ENCODE results near the gene OR4D9. TPM values are rescaled to one million over a fixed set of nuclear protein-coding genes. Genes with fewer than 3 reads are reported as not detected.
"Not testable (repeated sequence)": the region's sequence is repeated elsewhere in the genome, so short reads cannot be mapped to it uniquely, and the experiment has no call there.

OR4D9 gene
- total RNA-seq, 8 experiments from 2014 or later, result 0.05 to 1.00 (median 0.29) TPM; not detected in 2

GRCh38 chr11:59532620-59533019 is 21.3 kb downstream of the OR4D9 start:
- in situ Hi-C loops (cut with MboI; ENCODE audit: low pct_unique_long_range_greater_than_20kb in 2 of 9, low sequenced_read_pairs in 9 of 9, unreplicated experiment in 9 of 9), result loop anchor here in 2 of 9 experiments (25.0 kb wide), 1 partner anchor 280 kb away; the partner anchor contains the start of gene MRPL16 (in 2 of the 2)
- H3K4me1 ChIP-seq (replicated peaks in 1 of 2), result peaks cover 16 to 18% of the 10 kb centered on the region in 2 donors
- WGBS, 10 experiments, result 60 to 100% (median 94%) methylated on average over 1 to 2 of the region's 2 CpGs; no CpG with 5 or more reads in 5 of the 10 experiments
- H3K27ac ChIP-seq, result no peak overlapping the region
- no peak overlapping the region for H3K4me3 ChIP-seq
- ATAC-seq (replicated peaks in 6 of 8), result no peak

- 25 to 50% (median 42%) methylated on average over 1 of the region's 1 CpG; no CpG with 5 or more reads in 6 of the 10 experiments for whole genome bisulfite sequencing, 10 experiments
- in situ Hi-C loops (cut with MboI; ENCODE audit: low pct_unique_long_range_greater_than_20kb in 2 of 9, low sequenced_read_pairs in 9 of 9, unreplicated experiment in 9 of 9), result loop anchor here in 2 of 9 experiments (25.0 kb wide), 1 partner anchor 278 kb away; the partner anchor contains the start of gene MRPL16 (in 2 of the 2)
- Histone ChIP-seq H3K4me1 (replicated peaks in 1 of 2) (peaks cover 0 to 9% of the 10 kb centered on the region in 2 donors), H3K4me3 (no peak overlapping the region), H3K27ac (no peak overlapping the region)
- peak in 1 of 8 experiments; percentile 16 for ATAC-seq (replicated peaks in 6 of 8)
These were observed 23.3 kb downstream of the OR4D9 start for GRCh38 chr11:59534676-59535075.

- H3K4me1 ChIP-seq (replicated peaks in 1 of 2), result peaks cover 0 to 6% of the 10 kb centered on the region in 2 donors
- in situ Hi-C loops (cut with MboI; ENCODE audit: low pct_unique_long_range_greater_than_20kb in 2 of 9, low sequenced_read_pairs in 9 of 9, unreplicated experiment in 9 of 9), result loop anchor here in 2 of 9 experiments (25.0 kb wide), 1 partner anchor 270 kb away; the partner anchor contains the start of gene MRPL16 (in 2 of the 2)
These were observed 30.9 kb downstream of the OR4D9 start for GRCh38 chr11:59542142-59542810.

GRCh38 chr11:59543713-59544112 is 32.4 kb downstream of the OR4D9 start:
- in situ Hi-C loops (cut with MboI; ENCODE audit: low pct_unique_long_range_greater_than_20kb in 2 of 9, low sequenced_read_pairs in 9 of 9, unreplicated experiment in 9 of 9), result loop anchor here in 2 of 9 experiments (25.0 kb wide), 1 partner anchor 269 kb away; the partner anchor contains the start of gene MRPL16 (in 2 of the 2)
- H3K4me3 ChIP-seq; H3K27ac ChIP-seq; H3K4me1 ChIP-seq (replicated peaks in 1 of 2); ATAC-seq (replicated peaks in 6 of 8): not testable (repeated sequence)
- 63% methylated on average over 2 of the region's 3 CpGs; no CpG with 5 or more reads in 9 of the 10 experiments for WGBS, 10 experiments

More at GRCh38 chr11:59542142-59542810, 30.9 kb downstream of the OR4D9 start:
- ATAC-seq (replicated peaks in 6 of 8), result no peak
- no peak overlapping the region for H3K27ac ChIP-seq
- no peak overlapping the region for H3K4me3 ChIP-seq
- WGBS, 10 experiments, result 47 to 100% (median 80%) methylated on average over 1 to 3 of the region's 3 CpGs; no CpG with 5 or more reads in 3 of the 10 experiments

- Histone ChIP-seq H3K4me1 (replicated peaks in 1 of 2) (peaks cover 0 to 8% of the 10 kb centered on the region in 2 donors), H3K4me3 (no peak overlapping the region), H3K27ac (no peak overlapping the region)
- in situ Hi-C loops (cut with MboI; ENCODE audit: low pct_unique_long_range_greater_than_20kb in 2 of 9, low sequenced_read_pairs in 9 of 9, unreplicated experiment in 9 of 9), result loop anchor here in 2 of 9 experiments (25.0 kb wide), 1 partner anchor 267 kb away; the partner anchor contains the start of gene MRPL16 (in 2 of the 2)
- ATAC-seq (replicated peaks in 6 of 8), result no peak
- 70 to 90% (median 82%) methylated on average over 2 to 3 of the region's 3 CpGs; no CpG with 5 or more reads in 4 of the 10 experiments for WGBS, 10 experiments
These were observed 33.5 kb downstream of the OR4D9 start for GRCh38 chr11:59544869-59545178.

- Histone ChIP-seq H3K4me1 (replicated peaks in 1 of 2) (peaks cover 0 to 8% of the 10 kb centered on the region in 2 donors), H3K27ac (no peak overlapping the region), H3K4me3 (no peak overlapping the region)
- 87 to 100% (median 91%) methylated on average over 3 to 23 of the region's 24 CpGs for WGBS, 10 experiments
- in situ Hi-C loops (cut with MboI; ENCODE audit: low pct_unique_long_range_greater_than_20kb in 2 of 9, low sequenced_read_pairs in 9 of 9, unreplicated experiment in 9 of 9), result loop anchor here in 2 of 9 experiments (25.0 kb wide), 1 partner anchor 267 kb away; the partner anchor contains the start of gene MRPL16 (in 2 of the 2)
- no peak for ATAC-seq (replicated peaks in 6 of 8)
These were observed 34.1 kb downstream of the OR4D9 start for GRCh38 chr11:59545179-59546020.

- not testable (repeated sequence) for H3K4me1 ChIP-seq (replicated peaks in 1 of 2); H3K27ac ChIP-seq; H3K4me3 ChIP-seq
- in situ Hi-C loops (cut with MboI; ENCODE audit: low pct_unique_long_range_greater_than_20kb in 2 of 9, low sequenced_read_pairs in 9 of 9, unreplicated experiment in 9 of 9), result loop anchor here in 2 of 9 experiments (25.0 kb wide), 1 partner anchor 265 kb away; the partner anchor contains the start of gene MRPL16 (in 2 of the 2)
- WGBS, 10 experiments, result 53 to 100% (median 80%) methylated on average over 1 to 5 of the region's 5 CpGs; no CpG with 5 or more reads in 3 of the 10 experiments
- peak in 1 of 8 experiments; percentile 1 for ATAC-seq (replicated peaks in 6 of 8)
These were observed 36.4 kb downstream of the OR4D9 start for GRCh38 chr11:59547605-59548308.

GRCh38 chr11:59548309-59548656 is 36.9 kb downstream of the OR4D9 start:
- in situ Hi-C loops (cut with MboI; ENCODE audit: low pct_unique_long_range_greater_than_20kb in 2 of 9, low sequenced_read_pairs in 9 of 9, unreplicated experiment in 9 of 9), result loop anchor here in 2 of 9 experiments (25.0 kb wide), 1 partner anchor 264 kb away; the partner anchor contains the start of gene MRPL16 (in 2 of the 2)
- WGBS, 10 experiments, result 83 to 100% (median 100%) methylated on average over 2 to 5 of the region's 5 CpGs; no CpG with 5 or more reads in 2 of the 10 experiments
- Histone ChIP-seq H3K4me1 (replicated peaks in 1 of 2) (peaks cover 0 to 8% of the 10 kb centered on the region in 2 donors), H3K27ac (no peak overlapping the region), H3K4me3 (no peak overlapping the region)
- no peak for ATAC-seq (replicated peaks in 6 of 8)

GRCh38 chr11:59550368-59550841 is 39.1 kb downstream of the OR4D9 start:
- Histone ChIP-seq H3K4me1 (replicated peaks in 1 of 2) (peaks cover 0 to 8% of the 10 kb centered on the region in 2 donors), H3K27ac (peak overlapping the region; percentile 79), H3K4me3 (peak overlapping the region; percentile 44 to 59 (median 55))
- in situ Hi-C loops (cut with MboI; ENCODE audit: low pct_unique_long_range_greater_than_20kb in 2 of 9, low sequenced_read_pairs in 9 of 9, unreplicated experiment in 9 of 9), result no loop called here
- 0 to 13% (median 0%) methylated on average over 2 to 12 of the region's 31 CpGs; no CpG with 5 or more reads in 1 of the 10 experiments for WGBS, 10 experiments
- ATAC-seq (replicated peaks in 6 of 8), result peak; percentile 80 to 95 (median 93)

GRCh38 chr11:59550842-59551658 is 39.7 kb downstream of the OR4D9 start:
- peak overlapping the region; percentile 44 to 59 (median 55) for H3K4me3 ChIP-seq
- H3K4me1 ChIP-seq (replicated peaks in 1 of 2), result peaks cover 0 to 8% of the 10 kb centered on the region in 2 donors
- peak overlapping the region; percentile 79 for H3K27ac ChIP-seq
- peak; percentile 47 to 69 (median 58) for ATAC-seq (replicated peaks in 6 of 8)
- in situ Hi-C loops (cut with MboI; ENCODE audit: low pct_unique_long_range_greater_than_20kb in 2 of 9, low sequenced_read_pairs in 9 of 9, unreplicated experiment in 9 of 9), result no loop called here
- 0 to 9% (median 1%) methylated on average over 2 to 32 of the region's 34 CpGs for WGBS, 10 experiments

- Histone ChIP-seq H3K27ac (no peak overlapping the region), H3K4me3 (peak overlapping the region; percentile 44 to 59 (median 55)), H3K4me1 (replicated peaks in 1 of 2) (peaks cover 0 to 8% of the 10 kb centered on the region in 2 donors)
- in situ Hi-C loops (cut with MboI; ENCODE audit: low pct_unique_long_range_greater_than_20kb in 2 of 9, low sequenced_read_pairs in 9 of 9, unreplicated experiment in 9 of 9), result no loop called here
- ATAC-seq (replicated peaks in 6 of 8), result peak in 2 of 8 experiments; percentile 2 to 3
- 0 to 58% (median 32%) methylated on average over 8 to 24 of the region's 30 CpGs for WGBS, 10 experiments
These were observed 40.6 kb downstream of the OR4D9 start for GRCh38 chr11:59551659-59552521.
